Panc1 (cell line): ENCODE measurements around the gene MEGF9.
"Not testable (repeated sequence)": the region's sequence is repeated elsewhere in the genome, so short reads cannot be mapped to it uniquely, and the experiment has no call there.

Source experiments
- CTCF ChIP-seq: fragments of 450-650 bp; IDR thresholded peaks from 2 replicates; pipeline ENCODE4 v1.5.1; 2017; ENCODE audit warnings: mild to moderate bottlenecking
- POLR2AphosphoS5 ChIP-seq: IDR thresholded peaks from 2 replicates; pipeline ENCODE4 v1.6.1; 2012; ENCODE audit warnings: mild to moderate bottlenecking, low read depth, low read length, moderate library complexity

GRCh38 chr9:120628925-120629497 lies 85.3 kb downstream of the MEGF9 start:
- not testable (repeated sequence) for TF ChIP-seq CTCF, POLR2AphosphoS5
